Measurements from ENCODE around the gene ATP11C.

Gene ATP11C

GRCh38 chrX:139828830-139829229 lies 104.0 kb downstream of the ATP11C start:
- ChIA-PET POLR2A (no interaction called here), CTCF (no interaction called here)
- TF ChIP-seq CTCF (IDR thresholded peaks at IDR 0.05; ENCODE audit: insufficient read depth, low read length, missing control alignments), result no peak
- no peak overlapping the region for H3K4me3 ChIP-seq (ENCODE audit: low read depth, low read length)
- no peak for DNase-seq (ENCODE audit: low read depth, low spot score)

GRCh38 chrX:139828033-139828432 lies 104.8 kb downstream of the ATP11C start:
- CTCF ChIA-PET, result no interaction called here
- no peak overlapping the region for H3K4me3 ChIP-seq (ENCODE audit: low read depth, low read length)
- no peak for DNase-seq (ENCODE audit: low read depth, low spot score)
- no peak for TF ChIP-seq CTCF (IDR thresholded peaks at IDR 0.05; ENCODE audit: insufficient read depth, low read length, missing control alignments)
- POLR2A ChIA-PET, result no interaction called here

GRCh38 chrX:139826065-139827044 lies 106.5 kb downstream of the ATP11C start:
- H3K4me3 ChIP-seq (ENCODE audit: low read depth, low read length), result no peak overlapping the region
- DNase-seq (ENCODE audit: low read depth, low spot score), result peak; percentile 60
- TF ChIP-seq CTCF (IDR thresholded peaks at IDR 0.05; ENCODE audit: insufficient read depth, low read length, missing control alignments), result no peak
- ChIA-PET CTCF (interaction anchor here (0.9 kb wide), 1 partner anchor 140 kb away, joined by 3 read pairs; no protein-coding TSS in a partner anchor), POLR2A (no interaction called here)

GRCh38 chrX:139825618-139826017 lies 107.2 kb downstream of the ATP11C start:
- TF ChIP-seq CTCF (IDR thresholded peaks at IDR 0.05; ENCODE audit: insufficient read depth, low read length, missing control alignments), result no peak
- POLR2A ChIA-PET, result no interaction called here

GRCh38 chrX:139823806-139824205 lies 109.0 kb downstream of the ATP11C start:
- no peak for TF ChIP-seq CTCF (IDR thresholded peaks at IDR 0.05; ENCODE audit: insufficient read depth, low read length, missing control alignments)
- ChIA-PET POLR2A (interaction anchor here (0.6 kb wide), 1 partner anchor 78 kb away, joined by 3 read pairs; no protein-coding TSS in a partner anchor), CTCF (interaction anchor here (1.1 kb wide), 1 partner anchor 13 kb away, joined by 3 read pairs; no protein-coding TSS in a partner anchor)
- DNase-seq (ENCODE audit: low read depth, low spot score), result no peak
- H3K4me3 ChIP-seq (ENCODE audit: low read depth, low read length), result no peak overlapping the region

More at GRCh38 chrX:139825618-139826017, 107.2 kb downstream of the ATP11C start:
- CTCF ChIA-PET, result interaction anchor here (0.9 kb wide), 1 partner anchor 141 kb away, joined by 3 read pairs; no protein-coding TSS in a partner anchor
- H3K4me3 ChIP-seq (ENCODE audit: low read depth, low read length), result no peak overlapping the region
- DNase-seq (ENCODE audit: low read depth, low spot score), result no peak

GRCh38 chrX:139820358-139820984 lies 112.4 kb downstream of the ATP11C start:
- no peak for DNase-seq (ENCODE audit: low read depth, low spot score)
- TF ChIP-seq CTCF (IDR thresholded peaks at IDR 0.05; ENCODE audit: insufficient read depth, low read length, missing control alignments), result no peak
- ChIA-PET POLR2A (no interaction called here), CTCF (no interaction called here)
- H3K4me3 ChIP-seq (ENCODE audit: low read depth, low read length), result no peak overlapping the region
